Measurements from ENCODE around the gene SMARCC2. TPM values are rescaled to one million over a fixed set of nuclear protein-coding genes. Genes with fewer than 3 reads are reported as not detected.

SMARCC2 gene
- total RNA-seq, 2 donors from 2014 or later: 127 to 129 TPM

- no peak overlapping the region for H3K27ac ChIP-seq (ENCODE audit: low read depth, low read length)
- Mint-ChIP-seq H3K4me1 (peaks cover 31% of the 10 kb centered on the region), H3K36me3 (ENCODE audit: low read depth) (peaks cover 37% of the 10 kb centered on the region), H3K27me3 (ENCODE audit: insufficient read depth) (no peaks in the 10 kb centered on the region), H3K9me3 (no peaks in the 10 kb centered on the region), H3K27ac (peak overlapping the region; percentile 98), H3K4me3 (peak overlapping the region; percentile 89)
- H3K27me3 ChIP-seq (ENCODE audit: control insufficient read depth, insufficient read depth, low read length, poor library complexity, severe bottlenecking): no peaks in the 10 kb centered on the region
- no peak for DNase-seq
- H3K36me3 ChIP-seq (ENCODE audit: control insufficient read depth, insufficient read depth, low read length): peaks cover 35% of the 10 kb centered on the region
- H3K9ac ChIP-seq (ENCODE audit: extremely low read depth, low read length, poor library complexity, severe bottlenecking): peak overlapping the region; percentile 78
- WGBS, 2 experiments (ENCODE audit: insufficient coverage in 1 of 2, insufficient read length in 1 of 2): 0% methylated on average over 10 to 20 of the region's 20 CpGs
- H3K9me3 ChIP-seq (ENCODE audit: control insufficient read depth, low read length): peaks cover 9% of the 10 kb centered on the region
- TF ChIP-seq CTCF (conservative IDR thresholded peaks at IDR 0.05): no peak
- peaks cover 5% of the 10 kb centered on the region for H3K4me1 ChIP-seq (ENCODE audit: control insufficient read depth, insufficient read depth, low read length)
- peak overlapping the region; percentile 94 for H3K4me3 ChIP-seq (ENCODE audit: low read length)
Observed at GRCh38 chr12:56128670-56129205, 60.5 kb downstream of the SMARCC2 start.

GRCh38 chr12:56127888-56128669, 61.2 kb downstream of the SMARCC2 start, which contains the start of gene ESYT1:
ESYT1 (plus strand) TSS chr12:56128267; CDS start chr12:56128320, 53 bp downstream.
- Histone ChIP-seq H3K27me3 (ENCODE audit: control insufficient read depth, insufficient read depth, low read length, poor library complexity, severe bottlenecking) (no peaks in the 10 kb centered on the region), H3K9me3 (ENCODE audit: control insufficient read depth, low read length) (peaks cover 9% of the 10 kb centered on the region), H3K4me3 (ENCODE audit: low read length) (peak within 1 kb of the TSS; percentile 94), H3K36me3 (ENCODE audit: control insufficient read depth, insufficient read depth, low read length) (peaks cover 28% of the 10 kb centered on the region), H3K27ac (ENCODE audit: low read depth, low read length) (peak within 1 kb of the TSS; percentile 85), H3K9ac (ENCODE audit: extremely low read depth, low read length, poor library complexity, severe bottlenecking) (peak within 1 kb of the TSS; percentile 78), H3K4me1 (ENCODE audit: control insufficient read depth, insufficient read depth, low read length) (peaks cover 5% of the 10 kb centered on the region)
- H3K27me3 Mint-ChIP-seq (ENCODE audit: insufficient read depth): no peaks in the 10 kb centered on the region
- DNase-seq: peak; percentile 100
- TF ChIP-seq CTCF (conservative IDR thresholded peaks at IDR 0.05): no peak
- no peaks in the 10 kb centered on the region for H3K9me3 Mint-ChIP-seq
- peaks cover 30% of the 10 kb centered on the region for H3K36me3 Mint-ChIP-seq (ENCODE audit: low read depth)
- peaks cover 32% of the 10 kb centered on the region for H3K4me1 Mint-ChIP-seq
- H3K27ac Mint-ChIP-seq: peak within 1 kb of the TSS; percentile 98
- WGBS, 2 experiments (ENCODE audit: insufficient coverage in 1 of 2, insufficient read length in 1 of 2): 0% methylated on average over 14 to 49 of the region's 49 CpGs
- H3K4me3 Mint-ChIP-seq: peak within 1 kb of the TSS; percentile 89

- peaks cover 9% of the 10 kb centered on the region for H3K9me3 ChIP-seq (ENCODE audit: control insufficient read depth, low read length)
- TF ChIP-seq CTCF (conservative IDR thresholded peaks at IDR 0.05): no peak
- whole genome bisulfite sequencing, 2 experiments (ENCODE audit: insufficient coverage in 1 of 2, insufficient read length in 1 of 2): 1% methylated on average over 4 of the region's 8 CpGs; no CpG with 5 or more reads in 1 of the 2 experiments
- H3K4me3 ChIP-seq (ENCODE audit: low read length): peak overlapping the region; percentile 94
- H3K4me1 ChIP-seq (ENCODE audit: control insufficient read depth, insufficient read depth, low read length): peaks cover 5% of the 10 kb centered on the region
- Mint-ChIP-seq H3K27ac (peak overlapping the region; percentile 98), H3K4me1 (peaks cover 32% of the 10 kb centered on the region), H3K36me3 (ENCODE audit: low read depth) (peaks cover 27% of the 10 kb centered on the region), H3K27me3 (ENCODE audit: insufficient read depth) (no peaks in the 10 kb centered on the region), H3K9me3 (no peaks in the 10 kb centered on the region), H3K4me3 (peak overlapping the region; percentile 89)
- peak overlapping the region; percentile 16 for H3K27ac ChIP-seq (ENCODE audit: low read depth, low read length)
- H3K27me3 ChIP-seq (ENCODE audit: control insufficient read depth, insufficient read depth, low read length, poor library complexity, severe bottlenecking): no peaks in the 10 kb centered on the region
- peaks cover 24% of the 10 kb centered on the region for H3K36me3 ChIP-seq (ENCODE audit: control insufficient read depth, insufficient read depth, low read length)
- no peak for DNase-seq
- H3K9ac ChIP-seq (ENCODE audit: extremely low read depth, low read length, poor library complexity, severe bottlenecking): peak overlapping the region; percentile 60
Observed at GRCh38 chr12:56127485-56127887, 61.8 kb downstream of the SMARCC2 start.
